Small intestine (tissue), 7 donors: ENCODE measurements around the gene TSPYL4. TPM values are rescaled to one million over a fixed set of nuclear protein-coding genes. Genes with fewer than 3 reads are reported as not detected.

Source experiments
- DNase-seq, 2 donors: peaks; one replicate each; pipeline versions ENCODE4 v3.0.0 to v3.0.0-alpha.2; 2013
- FAIRE-seq: peaks from 2 replicates; lab custom pipeline; 2012; peaks lifted over from hg19 to GRCh38; lab: Jason Lieb, UNC
- H3K27ac ChIP-seq, 3 donors: one replicate each; pipeline ENCODE4 v1.5.1; 2013; ENCODE audit warnings: low read length in 2 of 3, mild to moderate bottlenecking in 2 of 3, control low read depth in 1 of 3, inconsistent platforms in 1 of 3, low read depth in 1 of 3, moderate library complexity in 1 of 3
- H3K27me3 ChIP-seq, 3 donors: one replicate each; pipeline ENCODE4 v1.6.1; 2013; ENCODE audit warnings: low read length in 3 of 3, inconsistent platforms in 1 of 3; ENCODE audit not compliant: control insufficient read depth in 3 of 3, insufficient read depth in 3 of 3
- H3K36me3 ChIP-seq, 3 donors: one replicate each; pipeline ENCODE4 v1.6.1; 2013; ENCODE audit warnings: low read length in 3 of 3, inconsistent platforms in 1 of 3, low read depth in 1 of 3, mild to moderate bottlenecking in 1 of 3, moderate library complexity in 1 of 3; ENCODE audit not compliant: control insufficient read depth in 3 of 3, insufficient read depth in 2 of 3
- H3K4me1 ChIP-seq, 3 donors: one replicate each; pipeline ENCODE4 v1.6.1; 2013; ENCODE audit warnings: low read length in 2 of 3, inconsistent platforms in 1 of 3, low read depth in 1 of 3, mild to moderate bottlenecking in 1 of 3, moderate library complexity in 1 of 3; ENCODE audit not compliant: control insufficient read depth in 3 of 3, insufficient read depth in 2 of 3
- H3K4me3 ChIP-seq, 3 donors: one replicate each; pipeline ENCODE4 v1.5.1; 2013; ENCODE audit warnings: low read length in 3 of 3, control low read depth in 1 of 3, inconsistent platforms in 1 of 3, low read depth in 1 of 3, mild to moderate bottlenecking in 1 of 3, moderate library complexity in 1 of 3
- H3K9me3 ChIP-seq, 2 donors: one replicate each; pipeline ENCODE4 v1.6.1; 2013; ENCODE audit warnings: low read depth in 1 of 2, low read length in 1 of 2; ENCODE audit not compliant: control insufficient read depth in 2 of 2, insufficient read depth in 1 of 2
- WGBS, 3 donors: extraction: QIAGEN DNeasy Blood & Tissue Kit; methylation state at CpG; one replicate each; pipeline ENCODE4 v1.1.7; 2013; 5-methylcytosine and 5-hydroxymethylcytosine counted together
- polyA plus RNA-seq, 4 donors: library from polyadenylated mRNA; stranded (reverse) in 3 of 4; unstranded in 1 of 4; fragments of 200-250 nt in 3 of 4; fragments of 120-200 nt in 1 of 4; gene quantifications; one replicate each; pipeline versions ENCODE4 v1.2.1 to v1.2.3, GENCODE V29; 2013
- donor health status: healthy with polysubstance abuse.
- donor health status: control.
- donor health status: control.
- donor health status: Bipolar disorder and iron deficiency.
- donor health status: healthy.

TSPYL4 gene
- polyA plus RNA-seq, 4 donors = 1.6 to 17.9 (median 7.1) TPM

DNA sequence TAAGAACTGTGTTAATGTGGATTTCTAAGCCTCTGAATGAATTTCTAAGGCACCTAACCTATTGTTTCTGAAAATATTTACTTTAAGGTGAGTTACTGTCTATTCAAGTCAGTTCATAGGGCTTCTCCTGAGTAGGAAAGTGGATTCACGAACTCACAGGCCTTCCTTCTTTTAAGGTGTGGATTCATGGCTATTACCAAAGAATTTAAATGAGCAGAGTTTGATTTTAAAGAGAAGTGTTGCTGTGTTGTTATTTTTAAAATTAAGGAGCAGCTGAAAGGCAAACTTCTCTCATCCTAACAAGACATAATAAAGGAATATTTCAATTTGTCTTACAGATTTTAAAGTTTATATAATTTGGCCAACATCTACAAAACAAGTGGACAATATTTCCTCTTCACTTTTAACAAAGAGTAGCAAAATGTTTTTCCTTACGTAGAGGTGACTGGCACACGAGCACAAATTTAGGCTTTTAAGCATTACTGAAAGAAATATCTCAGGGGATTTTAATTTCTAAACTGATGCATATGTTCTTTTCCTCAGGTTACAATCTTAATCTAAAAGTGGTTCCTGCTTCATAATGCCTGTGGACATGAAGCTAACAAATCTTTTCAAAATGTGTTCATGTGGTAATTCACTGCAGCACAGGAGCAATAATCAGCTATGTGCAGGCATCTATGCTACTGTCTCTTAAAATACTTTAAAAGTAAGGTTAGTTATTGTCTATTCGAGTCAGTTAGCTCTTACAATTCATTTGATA lies 602 bp upstream of the TSPYL4 start:
- no peak for FAIRE-seq
- no peak for DNase-seq
- no peaks in the 10 kb centered on the region for H3K9me3 ChIP-seq
- no peaks in the 10 kb centered on the region for H3K27me3 ChIP-seq
- H3K4me3 ChIP-seq = peak overlapping the region in 2 of 3 donors; percentile 72 to 96
- peaks cover 0 to 9% (median 0%) of the 10 kb centered on the region in 3 donors for H3K36me3 ChIP-seq
- H3K4me1 ChIP-seq = peaks cover 8 to 27% (median 16%) of the 10 kb centered on the region in 3 donors
- WGBS, 3 donors = 9 to 20% (median 13%) methylated on average over 4 of the region's 4 CpGs
- peak overlapping the region in 2 of 3 donors; percentile 87 to 88 for H3K27ac ChIP-seq

- DNase-seq (no peak), FAIRE-seq (no peak)
- 22 to 31% (median 31%) methylated on average over 11 of the region's 11 CpGs for WGBS, 3 donors
- peaks cover 8 to 27% (median 16%) of the 10 kb centered on the region in 3 donors for H3K4me1 ChIP-seq
- H3K36me3 ChIP-seq = peaks cover 0 to 2% (median 0%) of the 10 kb centered on the region in 3 donors
- peak overlapping the region; percentile 72 to 96 (median 89) for H3K4me3 ChIP-seq
- peak overlapping the region in 2 of 3 donors; percentile 87 to 88 for H3K27ac ChIP-seq
- no peaks in the 10 kb centered on the region for H3K9me3 ChIP-seq
- no peaks in the 10 kb centered on the region for H3K27me3 ChIP-seq
Observed at GRCh38 chr6:116253188-116253504, 729 bp downstream of the TSPYL4 start.

DNA sequence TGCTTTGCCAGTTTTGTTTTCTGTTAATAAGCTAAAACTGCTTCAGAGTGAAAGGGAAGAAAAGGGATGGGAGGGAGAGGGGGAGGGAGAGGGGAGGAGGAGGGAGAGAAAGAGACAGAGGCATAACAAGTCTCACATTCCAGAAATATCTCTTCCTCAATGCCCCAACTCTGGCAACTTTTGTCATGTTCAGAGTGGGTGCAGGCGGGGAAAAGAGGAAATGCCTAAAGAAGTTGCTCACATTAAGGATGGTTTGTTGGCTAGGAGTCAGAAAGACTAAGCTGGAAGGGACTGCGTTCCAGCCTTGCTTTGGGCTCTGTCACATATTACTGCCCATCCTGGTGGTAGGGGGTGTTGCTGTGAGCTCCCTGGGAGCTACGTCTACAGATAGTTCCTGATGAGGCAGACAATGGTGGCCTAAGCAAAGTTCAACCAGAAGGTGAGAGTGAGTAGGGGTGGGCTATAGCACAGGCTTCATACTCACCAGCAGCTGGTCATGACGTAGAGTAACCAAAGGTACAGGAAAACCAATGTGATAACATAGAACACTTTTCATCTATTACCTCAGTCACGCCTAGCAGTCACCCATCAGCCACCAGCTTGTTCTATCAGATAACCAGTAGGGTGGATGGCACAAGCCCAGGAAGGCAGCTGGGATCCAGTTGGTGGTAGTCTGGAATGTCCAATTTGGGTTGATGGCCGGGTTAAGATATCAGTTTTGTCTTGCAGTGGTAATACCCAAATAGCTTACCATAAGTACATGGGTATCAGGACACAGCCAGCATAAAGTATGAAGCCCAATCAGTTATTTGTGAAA lies 2.1 kb downstream of the TSPYL4 start:
- no peak for DNase-seq
- no peak for FAIRE-seq
- no peak overlapping the region for H3K27ac ChIP-seq
- peaks cover 0 to 2% (median 0%) of the 10 kb centered on the region in 3 donors for H3K36me3 ChIP-seq
- H3K4me3 ChIP-seq = no peak overlapping the region
- no peaks in the 10 kb centered on the region for H3K27me3 ChIP-seq
- WGBS, 3 donors = 73 to 87% (median 86%) methylated on average over 6 of the region's 6 CpGs
- peaks cover 8 to 27% (median 16%) of the 10 kb centered on the region in 3 donors for H3K4me1 ChIP-seq
- H3K9me3 ChIP-seq = no peaks in the 10 kb centered on the region

DNA sequence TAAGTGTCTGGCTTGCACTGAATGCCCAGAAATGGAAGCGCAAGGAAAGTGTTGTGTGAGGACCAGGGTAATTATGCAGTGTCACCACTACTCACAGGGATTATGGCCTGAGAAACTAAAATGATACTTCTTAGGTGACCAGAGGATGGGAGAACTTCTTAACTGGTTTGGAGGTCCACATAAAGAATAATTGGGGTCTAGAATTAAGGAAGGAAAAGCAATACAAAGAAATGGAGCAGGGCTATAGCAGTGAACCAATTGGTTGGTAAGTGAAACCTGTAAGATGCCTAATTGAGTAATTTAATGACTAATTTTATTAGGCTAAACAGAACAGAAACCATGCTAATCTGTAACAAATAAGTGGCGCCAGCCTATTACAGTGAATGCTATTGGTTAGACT lies 5.3 kb downstream of the TSPYL4 start:
- H3K27me3 ChIP-seq = no peaks in the 10 kb centered on the region
- 93 to 99% (median 95%) methylated on average over 2 of the region's 2 CpGs for WGBS, 3 donors
- DNase-seq (no peak), FAIRE-seq (no peak)
- H3K27ac ChIP-seq = no peak overlapping the region
- peaks cover 8 to 24% (median 16%) of the 10 kb centered on the region in 3 donors for H3K4me1 ChIP-seq
- H3K9me3 ChIP-seq = no peaks in the 10 kb centered on the region
- peaks cover 0 to 2% (median 2%) of the 10 kb centered on the region in 3 donors for H3K36me3 ChIP-seq
- H3K4me3 ChIP-seq = no peak overlapping the region

DNA sequence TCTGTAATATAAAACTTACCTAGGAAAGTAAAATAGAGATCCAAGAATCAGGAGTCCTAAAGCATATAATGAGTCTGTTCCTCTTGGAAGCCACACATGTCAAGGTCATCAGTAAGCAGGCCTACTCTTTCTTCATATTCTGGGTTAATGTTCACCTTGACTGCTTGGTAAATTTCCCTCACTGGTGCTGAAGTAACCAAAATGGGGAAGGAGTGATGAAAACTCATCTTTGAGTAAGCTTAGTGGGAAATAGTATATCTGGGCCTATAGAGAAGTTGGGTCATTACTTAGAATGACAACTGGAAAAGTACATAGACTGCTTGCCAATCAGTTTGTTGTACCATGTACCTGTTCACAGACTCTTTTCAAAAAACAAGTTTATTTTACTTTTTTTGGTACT lies 6.6 kb downstream of the TSPYL4 start:
- Histone ChIP-seq H3K4me3 (no peak overlapping the region), H3K36me3 (peaks cover 0 to 4% (median 2%) of the 10 kb centered on the region in 3 donors), H3K27me3 (no peaks in the 10 kb centered on the region), H3K4me1 (peaks cover 2 to 14% (median 9%) of the 10 kb centered on the region in 3 donors), H3K9me3 (no peaks in the 10 kb centered on the region), H3K27ac (no peak overlapping the region)
- no peak for FAIRE-seq
- DNase-seq = no peak

DNA sequence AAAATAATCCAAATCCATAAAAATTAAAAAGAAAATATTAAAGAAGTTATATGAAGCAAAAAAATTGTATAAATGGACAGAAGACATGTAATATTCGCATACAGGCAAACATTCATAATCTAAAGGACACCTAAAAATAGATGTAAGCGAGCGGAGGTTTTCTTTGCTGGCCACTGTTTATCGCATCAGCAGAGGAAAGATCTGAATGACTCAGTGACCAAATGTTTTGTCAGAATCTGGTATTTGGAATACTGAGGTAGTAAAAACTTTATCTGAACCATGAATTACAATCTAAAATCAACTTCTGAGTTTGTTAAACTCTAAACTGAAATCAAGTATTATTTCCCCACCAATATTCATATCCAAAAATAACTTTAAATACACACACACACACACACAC lies 7.8 kb downstream of the TSPYL4 start:
- FAIRE-seq (peak; percentile 74), DNase-seq (no peak)
- Histone ChIP-seq H3K9me3 (no peaks in the 10 kb centered on the region), H3K27ac (no peak overlapping the region), H3K27me3 (no peaks in the 10 kb centered on the region), H3K4me3 (no peak overlapping the region), H3K36me3 (peaks cover 0 to 4% (median 2%) of the 10 kb centered on the region in 3 donors), H3K4me1 (peaks cover 0 to 8% (median 0%) of the 10 kb centered on the region in 3 donors)
- WGBS, 3 donors = 89 to 96% (median 92%) methylated on average over 4 of the region's 4 CpGs

DNA sequence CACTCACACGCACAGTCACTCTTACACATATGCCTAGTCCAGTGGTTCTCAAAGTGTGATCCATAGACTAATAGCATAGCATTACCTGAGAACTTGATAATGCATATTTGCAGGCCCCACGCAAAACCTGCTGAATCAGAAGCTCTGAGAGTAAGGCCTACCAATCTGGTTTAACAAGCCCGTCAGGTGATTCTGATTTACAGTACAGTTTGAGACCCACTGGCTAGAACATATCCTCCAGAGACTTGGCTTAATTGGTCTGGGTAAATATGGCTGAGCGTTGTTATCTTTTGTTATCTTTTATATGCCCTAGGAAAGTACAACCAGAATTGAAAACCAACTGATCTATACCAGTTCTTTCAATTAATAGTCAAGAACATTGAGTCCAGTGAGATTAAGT lies 9.6 kb downstream of the TSPYL4 start:
- H3K4me1 ChIP-seq = peaks cover 0 to 2% (median 0%) of the 10 kb centered on the region in 3 donors
- no peaks in the 10 kb centered on the region for H3K9me3 ChIP-seq
- 69 to 84% (median 70%) methylated on average over 4 of the region's 4 CpGs for WGBS, 3 donors
- peaks cover 0 to 4% (median 3%) of the 10 kb centered on the region in 3 donors for H3K36me3 ChIP-seq
- DNase-seq (peak; percentile 4 to 31), FAIRE-seq (no peak)
- no peaks in the 10 kb centered on the region for H3K27me3 ChIP-seq
- no peak overlapping the region for H3K27ac ChIP-seq
- H3K4me3 ChIP-seq = no peak overlapping the region

DNA sequence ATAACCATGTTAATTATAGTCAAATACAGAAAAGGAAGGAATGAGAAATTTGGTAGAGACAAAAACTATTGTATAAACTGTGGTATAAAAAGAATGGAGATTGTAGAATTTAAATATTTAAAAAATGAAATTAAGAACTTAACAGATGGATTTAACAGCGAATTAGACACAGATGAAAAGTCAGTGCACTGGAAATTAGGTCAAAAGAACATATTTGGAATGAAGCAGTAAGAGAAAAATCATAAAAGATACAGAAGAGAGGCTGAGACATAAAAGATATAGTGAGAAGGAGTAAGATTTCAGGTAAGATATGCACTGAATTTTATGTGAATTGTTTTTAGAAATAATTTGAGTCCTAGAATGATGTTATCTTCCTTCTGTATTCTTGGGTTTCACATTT lies 14.0 kb downstream of the TSPYL4 start:
- no peak overlapping the region for H3K27ac ChIP-seq
- no peaks in the 10 kb centered on the region for H3K27me3 ChIP-seq
- H3K9me3 ChIP-seq = no peaks in the 10 kb centered on the region
- no peak for DNase-seq
- 96 to 100% (median 98%) methylated on average over 1 of the region's 1 CpG for WGBS, 3 donors
- peaks cover 0 to 2% (median 0%) of the 10 kb centered on the region in 3 donors for H3K4me1 ChIP-seq
- H3K4me3 ChIP-seq = no peak overlapping the region
- H3K36me3 ChIP-seq = peaks cover 3 to 11% (median 7%) of the 10 kb centered on the region in 3 donors
- FAIRE-seq = no peak
